Inferior parietal cortex (tissue), 1 donor: ENCODE results near the gene KCNK15.

Source experiments
- DNase-seq: peaks from one replicate; pipeline ENCODE4 v3.0.0-alpha.2; 2016; ENCODE audit errors: extremely low spot score

The KCNK15 gene

DNA sequence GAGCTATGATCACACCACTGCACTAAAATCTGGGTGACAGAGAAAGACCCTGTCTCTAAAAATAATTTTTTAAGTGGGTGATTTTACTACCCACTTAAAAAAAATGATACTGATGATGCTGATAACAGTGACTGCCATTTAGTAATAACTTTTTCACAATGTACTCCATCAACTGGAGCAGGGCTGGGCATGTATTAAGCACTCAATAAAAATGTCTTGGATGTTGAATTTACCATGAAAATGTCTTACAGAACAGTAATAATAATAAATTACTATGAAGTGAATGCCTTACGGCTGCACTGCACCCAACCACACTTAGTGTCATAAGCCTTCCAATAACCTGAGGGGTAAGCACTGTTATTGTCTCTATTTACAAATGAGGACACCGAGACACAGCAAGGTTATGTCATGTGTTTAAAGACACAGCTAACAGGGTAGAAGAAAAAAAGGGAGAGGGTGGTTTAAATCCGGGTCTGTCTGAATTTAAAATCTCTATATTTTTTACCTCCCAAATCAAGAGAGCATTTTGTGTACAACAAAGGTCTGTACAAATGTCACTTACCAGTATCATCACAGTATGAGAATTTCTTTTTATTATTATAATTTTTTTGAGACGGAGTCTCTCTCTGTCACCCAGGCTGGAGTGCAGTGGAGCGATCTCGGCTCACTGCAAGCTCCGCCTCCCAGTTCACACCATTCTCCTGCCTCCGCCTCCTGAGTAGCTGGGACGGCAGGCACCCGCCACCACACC, 43.2 kb downstream of the KCNK15 start:
- DNase-seq, result no peak

DNA sequence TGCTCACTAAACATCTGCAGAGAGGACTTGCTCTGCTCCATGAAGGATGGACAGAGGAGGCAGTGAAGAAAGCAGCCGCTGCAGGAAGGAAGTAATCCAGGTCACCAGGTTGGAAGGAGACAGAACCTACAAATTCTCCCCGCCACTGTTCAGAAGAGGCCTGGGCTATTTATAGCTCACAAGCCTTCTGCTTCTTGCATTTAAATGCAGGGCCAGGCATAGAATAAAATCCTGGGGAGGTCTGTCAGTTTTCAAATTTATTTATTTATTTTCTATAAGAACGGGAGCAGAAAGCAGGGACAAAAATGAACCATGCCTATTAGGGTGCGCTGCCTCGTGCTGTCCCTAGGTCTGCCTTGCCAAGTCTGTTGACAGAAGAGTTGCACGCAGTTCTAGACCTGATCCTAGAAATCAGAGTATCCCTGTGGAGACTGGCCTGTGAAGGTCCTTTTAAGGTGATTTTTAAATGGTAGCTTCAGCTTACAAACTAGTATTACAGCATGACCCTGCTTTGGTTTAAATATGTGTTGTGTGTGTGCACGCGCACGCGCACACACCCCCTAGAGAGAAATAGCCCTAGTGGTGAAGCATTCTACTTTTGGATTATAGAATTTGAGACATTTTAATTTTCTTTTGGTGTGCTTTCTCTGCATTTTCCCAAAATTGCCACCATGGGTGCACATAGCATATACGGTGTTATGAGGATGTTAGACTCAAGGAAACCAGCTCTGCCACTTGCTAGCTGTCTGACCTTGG, 45.2 kb downstream of the KCNK15 start:
- no peak for DNase-seq

DNA sequence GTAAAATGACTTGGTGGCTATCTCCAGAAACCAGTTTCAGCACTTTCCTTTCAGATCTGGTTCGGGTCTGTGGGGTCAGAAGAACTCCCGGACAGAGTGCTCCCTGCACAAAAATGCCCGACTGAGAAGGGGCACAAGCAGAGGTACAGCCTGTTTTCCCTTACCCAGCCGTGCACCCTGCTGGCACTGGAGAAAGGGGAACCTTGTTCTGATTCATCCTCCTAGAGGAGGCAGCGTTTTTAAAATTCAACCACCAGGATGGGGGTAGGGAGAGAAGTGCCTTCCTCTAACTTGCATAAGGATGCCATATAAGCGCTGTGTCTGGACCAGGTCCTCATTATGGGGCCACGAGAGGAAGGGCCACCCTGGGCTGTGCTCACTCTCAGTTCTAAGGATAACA, 47.1 kb downstream of the KCNK15 start:
- no peak for DNase-seq

DNA sequence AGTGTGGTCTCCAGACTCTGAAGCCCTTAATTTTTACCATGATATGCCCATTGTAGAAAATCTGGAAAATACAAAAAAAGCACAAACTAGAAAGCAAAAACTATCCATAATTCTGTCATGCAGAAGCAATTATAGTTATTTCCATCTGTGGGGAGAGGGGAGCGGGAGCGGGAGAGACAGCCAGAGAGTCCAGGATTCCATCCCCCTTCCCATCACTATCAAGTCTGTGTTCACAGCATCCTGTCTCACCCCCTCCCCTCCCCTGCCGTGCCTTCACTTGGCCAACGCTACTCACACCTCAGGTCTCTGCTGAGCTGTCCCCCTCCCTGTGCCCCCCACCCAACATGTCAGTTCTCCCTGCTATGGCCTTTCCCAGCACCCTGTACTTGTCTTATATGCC, 50.2 kb downstream of the KCNK15 start:
- no peak for DNase-seq

DNA sequence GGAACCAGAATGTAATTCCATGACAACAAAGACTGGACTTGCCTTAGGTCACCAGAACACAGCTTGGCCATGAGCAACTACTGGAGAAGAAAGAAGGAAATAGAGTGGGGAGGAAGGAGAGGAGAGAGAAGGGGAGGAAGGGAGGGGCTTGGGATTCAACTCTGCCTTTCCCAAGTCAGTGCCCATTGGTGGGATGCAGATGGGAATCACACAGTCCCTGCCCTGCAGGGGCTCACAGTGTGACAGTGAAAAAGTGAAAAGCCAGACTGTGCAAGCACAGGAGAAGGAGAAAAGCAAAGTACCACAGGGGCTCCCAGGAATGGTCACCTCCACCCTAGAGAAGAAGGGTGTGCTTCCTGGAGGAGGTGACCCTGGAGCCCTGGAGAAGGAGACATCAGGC, 50.6 kb downstream of the KCNK15 start:
- no peak for DNase-seq

DNA sequence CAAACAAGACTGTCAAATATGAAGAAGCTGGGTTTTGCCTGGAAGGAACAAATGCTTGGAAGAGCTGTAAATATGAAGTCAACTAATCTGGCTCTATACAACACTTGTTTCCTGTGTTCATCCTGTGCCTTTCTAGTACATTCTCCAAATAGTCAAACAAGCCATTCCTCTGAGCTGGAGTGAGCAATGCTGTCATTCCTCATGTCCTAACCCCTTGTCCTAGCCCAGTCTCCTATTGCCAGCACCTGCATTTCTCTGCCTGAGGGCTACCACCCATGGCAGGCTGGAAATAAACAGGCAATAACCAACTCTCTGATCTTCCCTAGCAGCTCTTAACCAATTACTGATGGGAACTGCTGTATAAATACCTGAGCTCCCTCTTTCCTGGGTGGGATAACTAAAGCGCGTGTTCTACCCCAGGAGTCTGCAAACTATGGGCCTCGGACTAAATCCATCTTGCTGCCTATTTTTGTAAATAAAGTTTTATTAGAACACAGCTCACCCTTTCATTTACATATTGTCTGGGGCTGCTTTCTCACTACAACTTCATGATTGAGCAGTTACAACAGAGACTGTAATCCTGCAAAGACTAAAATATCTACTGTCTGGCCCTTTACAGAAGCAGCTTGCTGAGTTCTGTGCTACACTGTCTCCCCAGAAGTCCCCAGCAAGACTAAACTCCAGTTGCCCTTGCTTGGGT, 51.2 kb downstream of the KCNK15 start:
- no peak for DNase-seq

DNA sequence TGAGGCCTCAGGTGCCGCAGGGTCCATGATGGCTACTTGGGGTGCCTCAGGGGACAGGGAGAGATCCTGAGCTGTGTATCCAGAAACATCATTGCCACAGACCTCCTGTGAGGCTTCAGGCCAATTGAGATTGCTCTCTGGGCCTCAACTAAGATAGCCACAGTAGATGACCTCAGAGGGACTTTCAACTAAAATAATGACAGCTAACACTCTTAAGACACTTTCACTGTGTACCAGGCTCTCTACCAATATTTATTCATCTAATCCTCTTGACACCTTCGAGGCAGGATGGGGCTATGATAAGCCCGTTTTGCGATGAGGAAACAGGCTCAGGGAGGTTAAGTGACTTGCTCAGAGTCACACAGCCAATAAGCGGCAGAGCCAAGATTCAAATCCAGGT, 54.0 kb downstream of the KCNK15 start:
- no peak for DNase-seq

DNA sequence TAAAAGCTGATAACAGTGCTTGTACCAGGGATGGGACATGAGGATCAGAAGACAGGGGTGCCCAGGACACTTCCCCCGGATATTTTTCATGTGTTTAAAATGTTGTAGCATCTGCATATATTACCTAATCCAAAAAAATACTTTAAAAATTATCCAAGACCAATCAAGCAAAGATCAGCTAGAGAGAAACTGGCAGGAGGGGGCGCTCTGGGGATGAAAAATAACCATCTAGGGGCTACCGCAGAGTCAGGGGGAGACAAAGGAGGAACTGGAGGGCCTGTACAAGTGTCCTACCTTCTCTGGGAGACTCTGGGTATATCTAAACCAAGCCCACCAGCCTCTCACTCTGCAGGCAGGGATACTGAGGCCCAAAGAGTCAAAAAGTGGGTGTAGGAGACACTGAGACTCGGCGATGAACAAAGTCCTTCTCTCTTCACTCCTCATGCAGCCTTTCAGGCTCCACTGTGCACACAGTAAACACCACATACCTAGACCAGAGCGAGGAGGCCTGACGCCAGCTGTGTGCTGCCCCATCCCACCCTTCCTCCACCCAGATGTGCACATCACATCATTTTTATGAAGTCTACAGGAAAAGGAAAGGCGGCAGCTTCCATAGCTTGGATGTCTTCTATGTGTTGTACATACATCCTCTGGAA, 54.9 kb downstream of the KCNK15 start:
- DNase-seq, result no peak
